Measurements from ENCODE around the gene NOS1AP. TPM values are rescaled to one million over a fixed set of nuclear protein-coding genes. Genes with fewer than 3 reads are reported as not detected.

Gene NOS1AP
- total and polyA plus RNA-seq, 2 experiments from 2014 or later: 5.8 to 6.6 TPM

GRCh38 chr1:162252214-162252613, 182.7 kb downstream of the NOS1AP start (continued):
- no peak for TF ChIP-seq ETS1 (IDR thresholded peaks at IDR 0.05)
- TF ChIP-seq CREB1 (CRISPR knock-in tag; IDR thresholded peaks at IDR 0.05; ENCODE audit: low read depth): no peak
- no peak for TF ChIP-seq NANOG (IDR thresholded peaks at IDR 0.05; ENCODE audit: borderline replicate concordance)
- no peak for TF ChIP-seq ZNF331 (CRISPR knock-in tag; IDR thresholded peaks at IDR 0.05; ENCODE audit: low read depth)

- H2AFZ ChIP-seq: no peak overlapping the region
- H3F3A ChIP-seq (replicated peaks; ENCODE audit: low read depth): no peaks in the 10 kb centered on the region
- DNase-seq (ENCODE audit: low spot score) (no peak), ATAC-seq (no peak)
- no peak overlapping the region for H3K4me3 ChIP-seq
- peaks cover 8% of the 10 kb centered on the region for H3K27me3 Mint-ChIP-seq (ENCODE audit: insufficient read depth, low read depth, poor library complexity)
- H3K9me2 ChIP-seq (ENCODE audit: insufficient read depth): peaks cover 3% of the 10 kb centered on the region; the same call in 1 of the 2 replicates
- H3K36me3 Mint-ChIP-seq (ENCODE audit: low read depth): no peaks in the 10 kb centered on the region; the same call in 2 of the 3 replicates
- H3K27me3 ChIP-seq (ENCODE audit: insufficient read depth): no peaks in the 10 kb centered on the region
- H3K36me3 ChIP-seq (ENCODE audit: insufficient read depth): no peaks in the 10 kb centered on the region
- H3K27ac Mint-ChIP-seq: no peak overlapping the region
- H3K27ac ChIP-seq (ENCODE audit: low read depth): no peak overlapping the region
- peaks cover 44% of the 10 kb centered on the region for H3K4me1 Mint-ChIP-seq
- H3K9me3 Mint-ChIP-seq: no peaks in the 10 kb centered on the region
- H3K79me2 ChIP-seq (replicated peaks; ENCODE audit: insufficient read depth): peaks cover 8% of the 10 kb centered on the region; the same call in 1 of the 2 replicates
- H4K20me1 ChIP-seq (replicated peaks; ENCODE audit: insufficient read depth): no peaks in the 10 kb centered on the region; the same call in 1 of the 2 replicates
- H3K4me1 ChIP-seq (ENCODE audit: insufficient read depth): peaks cover 30% of the 10 kb centered on the region
- no peak overlapping the region for H3K4me2 ChIP-seq
- no peak overlapping the region for H3K4me3 Mint-ChIP-seq
- TF ChIP-seq CREB1 (CRISPR knock-in tag; IDR thresholded peaks at IDR 0.05; ENCODE audit: low read depth): no peak
- no peak for TF ChIP-seq ETS1 (IDR thresholded peaks at IDR 0.05)
- no peak for TF ChIP-seq CTCF (conservative IDR thresholded peaks at IDR 0.05; ENCODE audit: low read depth in 2 of 2)
- TF ChIP-seq STAT1 (IDR thresholded peaks at IDR 0.05; ENCODE audit: unreplicated experiment): no peak
- TF ChIP-seq JUNB (IDR thresholded peaks at IDR 0.05; ENCODE audit: unreplicated experiment): no peak
- TF ChIP-seq ZNF331 (CRISPR knock-in tag; IDR thresholded peaks at IDR 0.05; ENCODE audit: low read depth): no peak
- TF ChIP-seq POLR2AphosphoS5 (IDR thresholded peaks at IDR 0.05; ENCODE audit: low read depth): no peak
- no peak for TF ChIP-seq EZH2phosphoT487 (IDR thresholded peaks at IDR 0.05; ENCODE audit: unreplicated experiment)
- no peak for TF ChIP-seq ZNF114 (CRISPR knock-in tag; IDR thresholded peaks at IDR 0.05)
- no peak for TF ChIP-seq REST (IDR thresholded peaks at IDR 0.05; ENCODE audit: unreplicated experiment)
Measured at GRCh38 chr1:162253790-162254189, 184.3 kb downstream of the NOS1AP start.
